NOMO-1 (cell line): ENCODE results near the gene RPS29.
"Not testable (repeated sequence)": the region's sequence is repeated elsewhere in the genome, so short reads cannot be mapped to it uniquely, and the experiment has no call there.

Experiments
- DNase-seq, 2 experiments: peaks; one replicate each; lab custom pipeline; 2025; ENCODE audit not compliant: unreplicated experiment in 2 of 2; lab: John Stamatoyannopoulos, UW

RPS29 gene

DNA sequence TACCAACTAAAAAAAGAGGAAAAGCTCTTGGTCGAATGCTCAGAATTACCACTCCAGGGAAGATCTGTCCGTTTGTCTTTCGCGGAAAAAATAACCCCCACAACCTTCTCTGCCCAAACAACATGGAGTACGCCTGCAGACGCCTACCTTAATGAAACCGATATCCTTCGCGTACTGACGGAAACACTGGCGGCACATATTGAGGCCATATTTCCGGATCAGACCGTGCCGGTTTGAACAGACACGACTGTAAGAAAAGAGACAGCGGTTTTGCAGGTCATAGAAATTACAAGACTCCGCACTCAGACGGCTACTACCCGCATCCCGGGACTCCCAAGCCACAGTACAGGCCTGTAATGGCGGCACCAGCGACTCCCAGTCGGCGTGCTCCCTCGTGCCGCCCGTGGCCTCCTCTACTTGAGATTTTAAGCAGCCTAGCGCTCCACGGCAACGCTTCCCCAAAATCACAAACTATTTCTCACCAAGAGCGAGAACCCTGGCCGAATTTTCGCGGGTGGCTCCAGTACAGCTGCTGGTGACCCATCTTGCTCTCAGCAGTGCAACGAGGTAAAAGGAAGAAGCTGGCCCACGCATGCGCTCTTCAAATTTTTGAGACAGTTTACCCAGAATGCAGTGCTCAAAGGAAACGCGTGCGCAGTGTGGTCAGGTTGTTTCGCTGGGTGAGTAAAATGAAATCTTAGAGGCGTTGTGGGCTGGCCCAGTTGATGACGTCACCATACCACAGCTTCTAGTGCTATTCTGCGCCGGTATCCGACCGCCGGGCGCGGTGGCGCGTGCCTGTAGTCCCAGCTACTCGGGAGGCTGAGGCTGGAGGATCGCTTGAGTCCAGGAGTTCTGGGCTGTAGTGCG lies at the start of gene RPS29:
Gene RPS29 (minus strand): TSS at position 578 of the 870 bp plus-strand sequence. CDS start 34 bp downstream, at position 544.
- peak; percentile 96 to 98 for DNase-seq

DNA sequence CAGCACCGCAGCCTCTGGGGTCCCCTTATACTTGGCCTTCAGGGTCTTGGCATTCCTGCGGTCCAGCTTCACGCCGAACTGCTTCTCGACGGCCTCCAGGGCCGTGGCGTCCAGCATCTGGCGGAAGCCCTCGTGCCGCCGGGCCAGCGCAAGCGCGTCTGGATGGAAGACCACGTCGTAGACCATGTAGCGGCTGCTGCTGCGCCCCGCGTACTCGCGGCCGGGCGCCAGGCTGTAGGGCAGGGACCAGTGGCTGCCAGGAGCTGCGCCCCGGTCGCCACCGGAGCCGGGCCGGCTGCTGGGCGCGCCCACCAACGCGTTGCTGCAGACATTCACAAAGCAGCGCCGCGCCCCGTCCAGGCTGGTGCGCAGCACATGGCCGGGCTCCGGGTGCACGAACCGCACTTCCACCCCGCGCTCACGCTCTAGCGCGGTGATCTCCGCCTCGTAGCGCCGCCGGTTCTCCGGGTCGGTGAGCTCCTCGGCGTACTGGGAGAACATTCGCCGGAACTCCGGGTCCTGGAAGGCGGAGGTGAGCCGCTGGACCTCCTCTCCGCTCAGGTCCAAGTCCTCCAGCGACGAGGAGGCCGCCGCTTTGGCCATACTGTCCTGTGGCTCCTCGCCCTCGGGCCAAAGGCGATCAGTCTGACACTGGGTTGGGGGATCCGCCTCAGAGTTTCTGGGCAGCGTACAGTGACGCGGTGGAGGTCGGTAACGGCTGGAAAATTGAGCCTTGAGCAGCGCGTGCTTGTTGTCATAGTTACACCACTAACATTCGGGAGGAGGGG lies 48.6 kb upstream of the RPS29 start, which contains the start of gene DNAAF2:
Gene DNAAF2 (minus strand): TSS at position 698 of the 788 bp plus-strand sequence. CDS start 95 bp downstream, at position 603.
- peak; percentile 52 to 77 for DNase-seq

DNA sequence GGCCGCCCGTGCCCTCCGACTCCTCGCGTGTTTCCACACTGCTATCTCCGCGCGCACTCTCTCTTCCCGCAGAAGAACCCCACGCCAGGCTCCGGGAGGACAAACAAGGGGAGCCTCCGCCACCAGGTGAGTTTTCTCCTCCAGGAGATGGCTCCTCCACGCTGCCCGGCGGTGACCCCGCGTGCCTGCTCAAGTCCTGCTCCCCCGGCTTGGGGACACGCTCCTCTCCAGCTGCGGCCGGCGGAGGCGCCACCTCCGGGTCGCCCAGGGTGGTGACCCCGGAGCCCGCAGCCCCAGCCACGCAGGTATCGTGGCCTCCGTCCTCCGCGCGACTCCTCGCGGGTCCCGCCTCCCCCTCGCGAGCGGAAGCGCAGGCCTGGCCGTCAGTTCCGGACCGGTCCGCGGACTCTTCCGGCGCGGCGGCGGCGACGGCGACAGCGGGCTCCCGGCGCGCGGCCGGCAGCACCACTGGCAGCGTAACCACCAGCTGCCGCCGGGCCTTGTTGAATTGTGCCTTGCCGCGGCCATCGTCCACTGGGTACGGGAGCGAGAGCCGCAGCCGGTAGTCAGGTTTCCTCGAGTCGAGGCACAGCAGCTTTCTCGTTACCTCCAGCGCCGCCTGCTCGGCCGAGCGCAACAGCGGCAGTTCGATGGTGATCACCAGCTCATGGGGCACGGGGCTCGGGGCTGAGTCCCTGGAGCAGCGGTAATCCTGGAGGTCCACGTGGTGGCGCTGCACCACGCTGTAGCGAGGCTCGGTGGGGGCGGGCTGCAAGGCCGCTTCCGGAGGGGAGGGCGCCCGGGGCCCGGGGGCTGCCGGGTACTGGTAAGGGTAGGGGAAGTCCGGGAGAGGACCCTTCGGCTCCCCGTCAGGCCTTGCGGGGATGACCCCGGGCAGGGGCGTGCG lies 47.7 kb upstream of the RPS29 start:
- DNase-seq, result peak; percentile 86 to 87

DNA sequence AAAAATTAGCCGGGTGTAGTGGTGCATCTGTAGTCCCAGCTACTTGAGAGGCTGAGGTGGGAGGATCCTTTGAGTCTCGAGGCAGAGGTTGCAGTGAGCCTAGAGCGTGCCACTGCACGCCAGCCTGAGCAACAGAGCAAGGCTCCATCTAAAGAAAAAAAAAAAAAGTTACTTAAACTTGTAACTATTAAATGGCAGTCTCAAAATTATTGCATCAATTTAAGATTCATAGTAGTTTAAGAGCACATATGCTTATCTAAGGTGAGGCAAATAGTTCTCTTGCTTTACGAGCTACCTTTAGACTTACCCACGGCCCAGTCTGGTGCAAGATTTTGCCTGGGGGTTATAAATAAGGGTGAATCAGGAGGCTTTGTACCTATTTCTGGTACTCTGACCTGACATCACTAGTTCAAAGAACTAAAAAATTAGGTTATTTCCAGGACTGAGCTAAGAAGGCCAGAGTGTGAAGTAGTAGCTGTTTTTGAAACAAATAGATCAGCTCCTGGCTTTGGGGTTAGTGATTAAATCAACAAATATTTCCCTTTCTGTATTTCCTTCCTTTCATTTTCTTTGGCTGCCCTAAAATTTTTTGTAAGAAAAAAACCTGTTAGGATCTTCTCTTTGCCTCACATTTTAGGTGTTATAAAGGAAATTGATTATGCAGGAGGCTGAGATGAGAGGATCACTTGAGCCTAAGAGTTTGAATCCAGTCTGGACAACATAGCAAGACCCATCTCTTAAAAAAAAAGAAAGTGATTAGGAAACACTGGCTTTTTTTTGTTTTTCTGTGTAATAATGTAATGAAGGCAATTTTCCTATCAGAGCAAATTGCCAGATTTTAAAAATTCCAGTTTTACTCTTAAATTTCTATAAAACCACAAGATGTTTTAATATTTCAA lies 38.0 kb upstream of the RPS29 start:
- DNase-seq, result no peak

DNA sequence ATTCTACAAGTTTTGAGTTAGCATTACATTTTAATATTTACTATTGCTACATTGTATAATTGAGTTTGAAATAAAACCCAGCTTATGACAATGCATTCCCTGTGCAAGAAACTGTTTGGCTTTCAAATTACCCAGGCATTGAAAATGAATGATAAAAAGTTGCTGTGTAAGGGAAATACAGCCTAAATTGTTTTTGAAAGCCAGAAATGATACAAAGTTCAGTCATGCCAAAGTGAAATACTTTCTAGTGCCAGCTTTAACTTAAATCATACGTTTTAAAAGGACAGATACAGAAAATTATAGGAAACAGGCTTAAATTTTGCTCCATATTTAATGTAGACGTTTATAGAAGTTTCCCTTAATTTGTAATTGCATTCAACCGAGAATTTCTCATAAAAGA lies 37.2 kb upstream of the RPS29 start:
- no peak for DNase-seq

DNA sequence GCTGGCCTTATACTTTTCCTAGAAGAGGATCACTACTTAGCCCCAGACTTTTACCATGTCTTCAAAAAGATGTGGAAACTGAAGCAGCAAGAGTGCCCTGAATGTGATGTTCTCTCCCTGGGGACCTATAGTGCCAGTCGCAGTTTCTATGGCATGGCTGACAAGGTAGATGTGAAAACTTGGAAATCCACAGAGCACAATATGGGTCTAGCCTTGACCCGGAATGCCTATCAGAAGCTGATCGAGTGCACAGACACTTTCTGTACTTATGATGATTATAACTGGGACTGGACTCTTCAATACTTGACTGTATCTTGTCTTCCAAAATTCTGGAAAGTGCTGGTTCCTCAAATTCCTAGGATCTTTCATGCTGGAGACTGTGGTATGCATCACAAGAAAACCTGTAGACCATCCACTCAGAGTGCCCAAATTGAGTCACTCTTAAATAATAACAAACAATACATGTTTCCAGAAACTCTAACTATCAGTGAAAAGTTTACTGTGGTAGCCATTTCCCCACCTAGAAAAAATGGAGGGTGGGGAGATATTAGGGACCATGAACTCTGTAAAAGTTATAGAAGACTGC lies 35.9 kb upstream of the RPS29 start:
- DNase-seq, result no peak

DNA sequence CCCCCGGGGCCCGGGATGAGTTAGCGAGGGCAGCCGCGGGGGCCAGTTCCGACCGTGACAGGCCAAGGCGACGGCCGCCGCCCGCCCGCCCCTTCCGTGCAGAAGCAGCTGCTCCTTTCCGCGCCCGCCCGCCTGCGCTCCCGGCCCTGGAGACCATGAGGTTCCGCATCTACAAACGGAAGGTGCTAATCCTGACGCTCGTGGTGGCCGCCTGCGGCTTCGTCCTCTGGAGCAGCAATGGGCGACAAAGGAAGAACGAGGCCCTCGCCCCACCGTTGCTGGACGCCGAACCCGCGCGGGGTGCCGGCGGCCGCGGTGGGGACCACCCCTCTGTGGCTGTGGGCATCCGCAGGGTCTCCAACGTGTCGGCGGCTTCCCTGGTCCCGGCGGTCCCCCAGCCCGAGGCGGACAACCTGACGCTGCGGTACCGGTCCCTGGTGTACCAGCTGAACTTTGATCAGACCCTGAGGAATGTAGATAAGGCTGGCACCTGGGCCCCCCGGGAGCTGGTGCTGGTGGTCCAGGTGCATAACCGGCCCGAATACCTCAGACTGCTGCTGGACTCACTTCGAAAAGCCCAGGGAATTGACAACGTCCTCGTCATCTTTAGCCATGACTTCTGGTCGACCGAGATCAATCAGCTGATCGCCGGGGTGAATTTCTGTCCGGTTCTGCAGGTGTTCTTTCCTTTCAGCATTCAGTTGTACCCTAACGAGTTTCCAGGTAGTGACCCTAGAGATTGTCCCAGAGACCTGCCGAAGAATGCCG lies 35.1 kb upstream of the RPS29 start:
- DNase-seq, result peak; percentile 68 to 80

DNA sequence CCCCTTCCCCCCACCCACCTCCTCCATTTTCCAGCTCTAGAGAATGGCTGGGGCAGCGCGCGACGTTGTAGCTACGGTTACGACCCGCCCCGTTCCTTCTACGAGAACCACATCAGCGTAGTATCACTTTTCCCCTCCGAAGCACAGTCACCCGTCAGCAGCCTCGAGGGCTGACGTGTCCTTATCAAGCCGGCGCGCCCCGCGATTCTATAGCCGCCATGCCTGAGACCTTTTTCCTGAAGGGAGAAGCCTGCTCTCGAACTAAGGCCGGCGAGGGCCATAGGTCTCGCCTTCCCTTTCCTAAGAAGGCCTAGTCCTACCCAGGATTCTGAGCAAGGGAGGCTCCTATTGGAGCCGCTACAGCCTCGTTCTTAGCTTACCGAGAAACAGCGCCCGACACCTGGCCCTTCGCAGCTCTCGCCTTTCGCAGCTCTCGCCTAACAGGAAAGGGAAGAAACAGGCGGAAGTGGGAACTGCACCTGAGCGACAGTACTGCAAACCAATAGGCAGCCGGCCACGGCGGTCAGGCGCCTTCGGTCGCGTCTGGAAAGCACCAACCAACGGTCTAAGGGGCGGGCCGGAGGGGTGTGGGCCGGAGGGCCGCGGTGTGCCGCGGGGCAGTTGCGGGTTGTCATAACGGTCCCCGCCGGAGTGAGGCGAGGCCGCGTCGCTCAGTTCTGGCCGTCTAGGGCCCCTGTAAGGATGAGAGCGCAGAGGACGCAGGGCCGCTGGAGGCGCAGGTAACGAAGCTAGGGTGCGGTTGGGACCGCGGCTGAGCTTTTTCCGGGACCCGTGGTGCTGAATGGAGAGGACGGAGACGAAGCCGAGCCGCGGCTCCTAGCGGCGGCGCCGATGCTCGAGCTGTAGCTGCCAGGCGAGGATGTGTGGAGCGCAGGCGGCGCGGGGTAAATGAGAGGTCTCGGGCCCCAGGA lies 34.3 kb upstream of the RPS29 start, which contains the start of the genes MGAT2 and RPL36AL:
Gene MGAT2 (plus strand): TSS at position 618 of the 932 bp plus-strand sequence. CDS start 470 bp downstream, outside the sequence.
Gene RPL36AL (minus strand): TSS at position 445 of the 932 bp plus-strand sequence. CDS start 1,522 bp downstream, outside the sequence.
- DNase-seq, result peak; percentile 95 to 99

DNA sequence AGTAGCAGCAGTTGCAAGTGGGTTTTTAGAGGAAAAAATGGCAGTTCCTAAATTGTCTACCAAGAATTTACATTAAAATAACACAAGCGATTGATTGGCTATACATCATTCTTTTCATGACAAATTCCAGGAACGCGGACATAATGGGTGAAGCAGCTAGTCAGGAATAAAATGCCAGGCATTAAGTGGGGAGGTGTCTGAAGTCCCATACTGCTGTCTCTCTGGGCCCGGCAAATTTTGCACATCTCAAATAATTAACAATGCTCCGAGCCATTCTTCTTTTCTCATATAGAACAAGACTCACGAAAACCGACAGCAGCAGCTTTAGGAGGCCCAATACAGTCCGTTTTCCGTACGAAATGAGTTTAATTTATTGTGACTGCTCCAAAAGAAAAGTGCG lies 33.5 kb upstream of the RPS29 start:
- DNase-seq, result no peak

DNA sequence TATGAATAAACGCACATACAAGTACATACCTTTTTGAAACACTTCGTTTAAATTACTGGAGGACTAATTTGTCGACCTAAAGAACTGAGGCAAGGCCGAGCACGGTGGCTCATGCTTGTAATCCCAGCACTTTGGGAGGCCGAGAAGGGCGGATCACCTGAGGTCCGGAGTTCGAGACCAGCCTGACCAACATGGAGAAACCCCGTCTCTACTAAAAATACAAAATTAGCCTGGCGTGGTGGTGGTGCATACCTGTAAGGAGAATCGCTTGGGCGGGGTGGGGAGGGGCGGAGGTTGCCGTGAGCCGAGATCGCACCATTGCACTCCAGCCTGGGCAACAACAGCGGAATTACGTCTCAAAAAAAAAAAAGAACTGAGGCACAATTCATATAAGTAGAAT lies 33.1 kb upstream of the RPS29 start:
- DNase-seq, result not testable (repeated sequence)

DNA sequence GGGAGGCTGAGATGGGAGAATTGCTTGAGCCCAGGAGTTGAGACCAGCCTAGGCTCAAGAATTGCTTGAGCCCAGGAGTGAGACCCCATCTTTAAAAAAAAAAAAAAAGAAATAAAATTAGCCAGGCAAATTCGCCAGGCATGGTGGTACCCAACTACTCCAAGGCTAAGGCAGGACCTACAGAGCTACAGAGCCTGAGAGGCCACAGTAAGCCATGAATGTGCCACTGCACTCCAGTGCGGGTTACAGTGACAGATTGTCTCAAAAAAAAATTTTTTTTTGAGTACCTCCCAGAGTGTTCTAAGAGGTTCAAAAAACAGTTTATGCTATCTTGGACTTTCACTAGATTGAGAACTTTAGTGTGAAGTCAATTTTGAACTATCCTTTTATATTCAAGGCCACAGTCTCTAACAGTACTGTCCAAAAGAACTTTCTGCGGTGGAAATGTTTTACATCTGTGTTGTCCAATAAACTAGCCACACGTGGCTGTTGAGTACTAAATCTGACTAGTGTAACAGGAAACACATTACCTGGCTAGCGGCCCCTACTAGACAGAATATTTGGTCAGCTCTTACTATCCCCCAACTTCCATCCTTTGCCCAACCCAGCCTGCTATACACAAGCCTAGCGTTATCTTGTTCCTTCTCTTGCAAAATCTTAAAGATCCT lies 31.8 kb upstream of the RPS29 start:
- no peak for DNase-seq

DNA sequence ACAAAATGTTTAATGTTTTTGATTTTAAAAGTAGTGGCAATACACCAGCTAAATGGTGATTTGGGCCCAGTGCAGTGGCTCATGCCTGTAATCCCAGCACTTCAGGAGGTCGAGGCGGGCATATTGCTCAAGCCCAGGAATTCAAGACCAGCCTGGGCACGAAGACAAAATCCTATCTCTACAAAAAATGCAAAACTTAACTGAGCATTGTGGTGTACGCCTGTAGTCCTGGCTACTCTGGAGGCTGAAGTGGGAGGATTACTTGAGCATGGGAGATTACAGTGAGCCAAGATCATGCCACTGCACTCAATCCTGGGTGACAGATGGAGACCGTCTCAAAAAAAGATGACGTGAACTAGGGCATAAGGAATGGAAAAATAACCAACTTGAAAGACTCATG lies 29.6 kb upstream of the RPS29 start:
- no peak for DNase-seq

DNA sequence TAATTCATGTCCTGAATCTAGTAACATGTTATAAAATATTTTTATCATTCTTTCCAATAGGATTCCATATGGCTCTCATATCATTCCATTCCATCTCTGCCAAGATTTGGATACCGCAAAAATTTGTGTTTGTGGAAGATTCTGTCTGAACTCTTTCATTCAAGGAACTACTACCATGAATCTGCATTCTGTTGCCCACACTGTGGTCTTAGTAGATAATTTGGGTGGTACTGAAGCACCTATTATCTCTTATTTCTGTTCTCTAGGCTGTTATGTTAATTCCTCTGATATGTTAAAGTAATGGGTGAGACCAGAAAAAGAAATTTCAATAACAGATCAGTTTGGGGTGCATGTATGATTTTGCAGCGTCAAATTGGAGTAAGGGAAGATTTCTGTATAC lies 28.0 kb upstream of the RPS29 start:
- no peak for DNase-seq

DNA sequence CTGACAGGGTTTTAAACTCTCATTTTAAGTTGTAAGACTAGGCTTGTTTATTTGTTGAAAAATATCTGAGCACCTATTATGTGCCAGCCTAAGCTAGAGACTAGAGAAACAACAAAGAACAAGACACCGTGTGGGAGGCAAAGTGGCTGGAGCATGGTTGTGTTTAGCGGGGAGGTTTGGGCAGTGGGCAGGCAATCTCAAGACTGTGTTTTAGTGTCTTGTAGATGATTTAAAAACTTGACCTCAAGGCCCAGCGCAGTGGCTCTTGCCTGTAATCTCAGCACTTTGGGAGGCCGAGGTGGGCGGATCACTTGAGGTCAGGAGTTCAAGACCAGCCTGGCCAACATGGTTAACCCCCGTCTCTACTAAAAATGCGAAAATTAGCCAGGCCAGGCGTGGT lies 26.5 kb upstream of the RPS29 start:
- no peak for DNase-seq

DNA sequence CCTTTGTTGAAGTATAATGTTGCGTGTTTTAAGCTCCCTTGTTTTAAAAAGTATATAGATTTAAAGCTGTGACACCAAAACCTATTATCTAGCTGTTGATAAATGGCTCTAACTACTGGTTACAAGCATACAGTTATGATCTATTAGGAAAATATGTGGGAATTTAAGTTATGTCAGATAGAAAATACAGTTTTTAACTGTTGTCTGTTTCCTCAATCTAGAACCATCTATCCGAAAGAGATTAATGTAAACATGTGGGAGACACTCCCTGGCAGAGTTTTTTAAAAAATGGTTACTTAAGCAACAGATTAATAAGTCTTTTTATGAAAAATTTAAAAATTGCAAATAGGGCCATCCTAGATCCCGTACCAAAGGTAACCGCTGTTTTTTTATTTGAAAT lies 26.1 kb upstream of the RPS29 start:
- DNase-seq, result no peak

DNA sequence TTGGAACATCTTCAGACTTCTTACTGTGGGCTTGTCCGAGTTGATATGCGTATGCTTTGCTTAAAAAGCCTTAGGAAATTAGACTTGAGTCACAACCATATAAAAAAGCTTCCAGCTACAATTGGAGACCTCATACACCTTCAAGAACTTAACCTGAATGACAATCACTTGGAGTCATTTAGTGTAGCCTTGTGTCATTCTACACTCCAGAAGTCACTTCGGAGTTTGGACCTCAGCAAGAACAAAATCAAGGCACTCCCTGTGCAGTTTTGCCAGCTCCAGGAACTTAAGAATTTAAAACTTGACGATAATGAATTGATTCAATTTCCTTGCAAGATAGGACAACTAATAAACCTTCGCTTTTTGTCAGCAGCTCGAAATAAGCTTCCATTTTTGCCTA lies 21.4 kb upstream of the RPS29 start:
- no peak for DNase-seq
